Measurements from ENCODE around the gene DHX38.
"Not testable (repeated sequence)": the region's sequence is repeated elsewhere in the genome, so short reads cannot be mapped to it uniquely, and the experiment has no call there.

Gene DHX38

DNA sequence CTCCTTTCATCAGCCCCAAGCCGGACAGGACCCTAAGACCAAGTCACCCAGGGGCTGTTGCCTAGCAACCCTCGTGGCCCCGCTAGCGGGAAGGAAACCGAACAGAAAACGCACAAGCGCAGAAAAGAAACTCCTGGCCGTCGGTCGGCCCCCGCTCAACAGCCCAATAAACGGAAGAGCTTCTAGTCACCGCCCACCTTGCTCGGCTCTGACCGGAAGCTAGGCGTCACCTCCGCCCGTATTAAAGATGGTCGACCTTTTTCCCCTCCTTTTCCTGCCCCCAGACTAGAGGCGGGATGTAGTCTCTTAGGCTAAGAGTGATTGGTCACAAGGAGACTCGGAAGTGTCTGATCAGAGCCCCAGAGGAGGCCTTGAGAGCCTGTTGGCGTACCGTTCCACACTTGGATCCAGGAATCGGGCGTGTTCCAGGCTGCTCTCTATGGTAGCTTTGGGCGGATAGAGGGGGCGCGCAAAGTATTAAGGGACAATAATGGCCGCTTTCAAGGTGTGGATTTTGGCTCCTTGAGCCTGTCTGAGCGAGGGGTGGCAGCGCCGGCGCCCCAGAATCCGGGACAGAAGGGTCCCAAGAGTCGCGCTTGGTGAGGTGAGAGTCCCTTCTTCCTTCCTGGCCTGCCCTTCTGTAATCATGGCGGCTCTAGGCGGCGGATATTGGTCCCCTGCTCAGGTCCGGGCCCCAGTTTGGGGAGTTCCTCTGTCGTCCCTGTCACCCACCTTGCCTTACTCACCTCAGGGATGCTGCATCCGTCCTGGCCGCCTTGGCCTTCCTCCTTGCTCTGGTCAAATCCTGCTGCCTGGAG lies at the start of gene DHX38, which contains the start of gene TXNL4B:
DHX38 (plus strand) TSS at position 400 of the 818 bp plus-strand sequence. CDS start 2,311 bp downstream, outside the sequence.
TXNL4B (minus strand) TSS at position 173 of the 818 bp plus-strand sequence. CDS start 2,871 bp downstream, outside the sequence.
- DNase-seq: peak; percentile 100

DNA sequence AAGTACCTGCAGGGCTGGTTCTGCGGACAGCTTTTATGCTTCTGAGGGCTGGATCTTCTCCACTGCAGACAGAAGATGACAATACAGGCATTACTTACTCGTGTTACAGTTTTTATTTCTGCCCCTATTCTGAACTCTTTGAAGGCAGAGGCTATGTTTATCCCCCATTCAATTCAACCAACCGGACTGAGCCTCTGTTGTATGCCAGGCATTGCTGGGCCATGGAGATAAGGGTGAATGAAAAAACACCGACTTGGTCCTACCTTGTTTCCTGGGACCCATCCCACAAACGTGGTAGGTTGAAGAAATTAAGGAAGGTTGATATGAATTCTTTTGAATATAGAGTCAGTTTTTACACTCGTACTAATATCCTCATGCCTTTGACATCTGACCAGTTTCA lies 49.4 kb upstream of the DHX38 start:
- no peak for DNase-seq

DNA sequence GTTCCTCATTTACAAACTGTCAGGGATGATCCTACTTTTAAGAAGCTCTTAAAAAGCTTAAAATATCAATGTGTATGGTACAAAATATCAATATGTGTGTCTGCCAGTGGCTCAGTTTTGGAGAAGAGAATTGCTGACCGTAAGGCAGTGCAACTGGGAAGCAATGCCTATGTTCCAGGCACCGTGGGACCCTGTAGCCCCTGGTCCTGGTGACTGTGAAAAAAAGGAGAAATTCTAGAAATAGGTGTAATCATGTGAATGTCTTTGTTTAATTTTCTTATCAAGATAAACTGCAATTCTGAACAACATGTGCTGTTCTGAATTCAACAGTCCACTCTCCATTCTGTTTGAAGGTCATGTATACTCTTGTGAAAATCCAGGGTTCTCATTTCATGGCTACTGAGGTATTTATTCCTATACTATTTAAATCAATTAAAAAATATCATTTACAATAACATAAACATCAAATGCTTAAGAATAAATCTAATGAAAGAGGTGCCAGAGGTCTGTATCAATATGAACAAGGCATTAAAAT lies 48.8 kb upstream of the DHX38 start:
- no peak for DNase-seq

DNA sequence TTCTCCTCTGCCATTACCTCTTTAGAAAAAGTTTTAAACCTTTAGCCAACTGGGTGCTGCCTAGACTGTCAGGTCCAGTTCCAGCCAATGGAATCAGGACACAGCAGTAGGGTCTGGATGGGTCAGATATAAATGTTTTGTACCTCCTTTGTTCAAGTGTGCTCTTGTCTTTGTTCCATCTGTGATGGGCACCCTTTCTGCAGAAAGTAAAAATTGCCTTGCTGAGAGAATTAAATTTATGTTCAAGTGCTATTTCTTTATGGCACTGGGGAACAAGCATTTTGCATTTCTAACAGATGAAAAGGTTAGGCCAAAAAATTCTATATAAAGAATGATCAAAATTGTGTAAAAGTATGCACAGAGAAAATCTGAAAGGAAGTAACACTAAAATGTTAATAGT lies 44.5 kb upstream of the DHX38 start:
- DNase-seq: no peak

DNA sequence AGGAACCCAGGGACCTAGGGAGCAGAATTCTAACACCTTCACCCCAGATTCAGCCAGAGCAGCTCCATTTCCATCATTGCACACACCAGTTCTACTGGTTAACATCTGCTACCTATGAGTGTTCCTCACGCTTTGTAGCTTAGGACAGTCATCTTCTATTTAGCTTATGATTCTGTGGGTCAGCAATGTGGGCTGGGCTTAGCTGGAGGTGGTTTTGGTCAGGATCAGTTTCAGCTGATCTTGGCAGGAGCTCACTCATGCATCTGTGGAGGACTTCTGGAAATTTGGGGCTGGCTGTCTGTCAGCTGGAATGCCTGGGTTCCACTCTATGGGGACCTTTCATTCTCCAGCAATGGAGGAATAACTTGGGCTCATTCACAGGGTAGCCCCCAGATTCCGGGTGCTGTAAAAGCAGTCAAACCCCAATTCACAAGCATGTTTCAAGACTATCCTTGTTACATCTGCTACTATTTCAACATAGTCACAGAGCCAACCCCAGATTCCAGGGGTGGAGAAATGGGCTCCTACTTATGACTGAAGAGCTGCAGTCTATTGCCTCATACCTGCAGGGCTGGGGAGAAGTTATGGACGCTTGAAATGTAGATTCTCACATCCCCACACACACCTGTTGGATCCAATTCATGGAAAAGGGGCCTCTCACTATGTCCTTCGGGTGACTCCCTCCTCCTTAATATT lies 42.7 kb upstream of the DHX38 start:
- DNase-seq: no peak

DNA sequence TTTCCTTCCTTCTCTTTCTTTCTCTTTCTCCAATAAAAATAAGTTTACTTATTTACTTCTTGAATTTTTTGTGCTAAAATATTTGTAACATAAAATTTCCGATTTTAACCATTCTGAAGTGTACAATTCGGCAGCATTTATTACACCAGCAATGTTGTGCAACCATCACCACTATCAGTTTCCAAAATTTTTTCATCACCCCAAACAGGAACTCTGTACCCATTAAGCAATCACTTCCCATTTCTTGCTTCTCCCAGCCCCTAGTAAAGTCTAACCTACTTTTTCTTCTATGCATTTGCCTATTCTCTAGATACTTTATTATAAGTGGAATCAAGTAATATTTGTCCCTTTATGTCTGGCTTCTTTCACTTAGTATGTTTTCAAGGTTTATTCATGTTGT lies 41.8 kb upstream of the DHX38 start:
- DNase-seq: no peak

DNA sequence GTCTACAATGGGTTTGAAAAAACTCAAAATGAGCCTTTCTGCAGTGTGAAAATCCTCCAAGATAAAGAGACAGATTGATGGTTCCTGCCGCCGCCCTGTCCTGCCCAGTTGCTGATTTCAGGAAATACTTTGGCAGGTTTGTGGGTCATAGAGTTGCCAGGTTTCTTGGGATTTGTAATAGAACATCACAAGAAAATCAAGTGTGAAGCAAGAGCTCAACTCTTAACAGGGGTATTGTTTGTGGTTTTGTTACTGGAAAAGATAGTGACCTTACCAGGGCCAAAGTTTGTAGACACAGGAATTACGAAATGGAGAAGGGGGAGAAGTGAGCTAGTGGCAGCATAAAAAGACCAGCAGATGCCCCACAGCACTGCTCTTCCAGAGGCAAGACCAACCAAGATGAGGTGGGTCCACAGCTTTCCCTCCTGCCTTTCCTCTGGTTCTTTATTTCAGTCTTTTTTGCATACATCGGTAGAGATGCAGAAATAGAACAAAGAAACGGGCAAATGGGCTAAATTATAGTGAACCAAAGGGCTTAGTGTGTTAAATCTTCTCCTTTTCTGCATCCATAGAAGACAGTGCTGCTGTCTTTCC lies 39.3 kb upstream of the DHX38 start, which contains the start of gene HP:
HP (plus strand) TSS at position 252 of the 594 bp plus-strand sequence; CDS start at position 400, 148 bp downstream.
- not testable (repeated sequence) for DNase-seq

DNA sequence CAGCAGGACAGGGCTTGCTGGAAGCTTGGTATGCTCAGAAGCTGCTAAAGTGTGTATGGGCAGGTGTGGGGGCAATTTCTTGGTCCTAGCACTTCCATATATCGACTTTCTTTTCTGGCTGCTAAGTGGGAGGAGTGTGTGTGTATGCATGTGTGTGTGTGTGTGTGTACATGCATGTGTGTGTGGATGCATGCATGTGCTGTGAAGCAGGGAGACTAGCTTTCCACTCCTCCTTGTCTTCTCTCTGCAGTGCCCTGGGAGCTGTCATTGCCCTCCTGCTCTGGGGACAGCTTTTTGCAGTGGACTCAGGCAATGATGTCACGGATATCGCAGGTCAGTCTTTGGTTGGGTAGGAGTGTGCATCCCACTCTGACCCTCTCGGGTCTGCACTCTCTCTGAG lies 37.7 kb upstream of the DHX38 start:
- no peak for DNase-seq

DNA sequence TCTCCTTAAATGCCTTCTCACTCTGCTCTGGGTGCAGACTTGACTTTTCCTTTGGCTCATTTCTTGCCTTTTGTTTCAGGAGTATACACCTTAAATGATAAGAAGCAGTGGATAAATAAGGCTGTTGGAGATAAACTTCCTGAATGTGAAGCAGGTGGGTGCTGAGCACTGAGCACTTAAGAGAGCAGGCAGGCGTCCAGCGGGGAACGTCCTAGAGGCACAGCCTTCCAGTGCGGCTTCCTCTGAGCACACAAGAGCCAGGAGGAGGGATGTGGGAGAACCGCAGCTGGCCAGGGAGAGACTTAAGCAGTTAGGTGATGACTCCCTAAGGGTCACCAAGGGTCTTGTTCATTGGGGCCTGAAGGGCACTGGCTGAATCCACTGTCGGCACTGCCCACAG lies 36.3 kb upstream of the DHX38 start:
- not testable (repeated sequence) for DNase-seq

DNA sequence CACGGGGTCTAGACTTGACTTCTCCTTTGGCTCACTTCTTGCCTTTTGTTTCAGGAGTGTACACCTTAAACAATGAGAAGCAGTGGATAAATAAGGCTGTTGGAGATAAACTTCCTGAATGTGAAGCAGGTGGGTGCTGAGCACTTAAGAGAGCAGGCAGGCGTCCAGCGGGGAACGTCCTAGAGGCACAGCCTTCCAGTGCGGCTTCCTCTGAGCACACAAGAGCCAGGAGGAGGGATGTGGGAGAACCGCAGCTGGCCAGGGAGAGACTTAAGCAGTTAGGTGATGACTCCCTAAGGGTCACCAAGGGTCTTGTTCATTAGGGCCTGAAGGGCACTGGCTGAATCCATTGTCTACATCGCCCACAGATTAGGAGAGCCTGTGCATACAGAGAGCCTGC lies 34.6 kb upstream of the DHX38 start:
- DNase-seq: not testable (repeated sequence)

DNA sequence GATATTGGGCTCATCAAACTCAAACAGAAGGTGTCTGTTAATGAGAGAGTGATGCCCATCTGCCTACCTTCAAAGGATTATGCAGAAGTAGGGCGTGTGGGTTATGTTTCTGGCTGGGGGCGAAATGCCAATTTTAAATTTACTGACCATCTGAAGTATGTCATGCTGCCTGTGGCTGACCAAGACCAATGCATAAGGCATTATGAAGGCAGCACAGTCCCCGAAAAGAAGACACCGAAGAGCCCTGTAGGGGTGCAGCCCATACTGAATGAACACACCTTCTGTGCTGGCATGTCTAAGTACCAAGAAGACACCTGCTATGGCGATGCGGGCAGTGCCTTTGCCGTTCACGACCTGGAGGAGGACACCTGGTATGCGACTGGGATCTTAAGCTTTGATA lies 33.2 kb upstream of the DHX38 start:
- DNase-seq: peak in 1 of 2 experiments; percentile 45

DNA sequence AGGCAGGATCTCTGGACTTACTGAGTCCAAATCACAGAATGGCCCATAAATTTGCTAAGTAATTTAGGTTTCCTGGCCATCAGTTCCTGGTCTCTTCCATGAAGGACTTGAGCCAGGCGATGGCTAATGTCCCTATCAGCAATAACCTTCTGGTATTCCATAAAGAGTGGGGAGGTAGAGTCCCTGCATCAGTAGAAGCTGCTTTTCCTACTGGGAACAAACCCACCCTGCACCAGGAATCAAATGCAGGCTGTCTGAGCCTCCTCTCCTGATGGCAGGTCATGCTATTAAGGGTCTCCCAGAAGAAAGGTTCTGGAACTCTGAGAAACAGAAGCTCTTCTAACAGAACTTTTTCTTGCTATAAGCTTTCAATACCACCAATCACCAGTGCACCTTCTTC lies 32.1 kb upstream of the DHX38 start:
- DNase-seq: no peak

DNA sequence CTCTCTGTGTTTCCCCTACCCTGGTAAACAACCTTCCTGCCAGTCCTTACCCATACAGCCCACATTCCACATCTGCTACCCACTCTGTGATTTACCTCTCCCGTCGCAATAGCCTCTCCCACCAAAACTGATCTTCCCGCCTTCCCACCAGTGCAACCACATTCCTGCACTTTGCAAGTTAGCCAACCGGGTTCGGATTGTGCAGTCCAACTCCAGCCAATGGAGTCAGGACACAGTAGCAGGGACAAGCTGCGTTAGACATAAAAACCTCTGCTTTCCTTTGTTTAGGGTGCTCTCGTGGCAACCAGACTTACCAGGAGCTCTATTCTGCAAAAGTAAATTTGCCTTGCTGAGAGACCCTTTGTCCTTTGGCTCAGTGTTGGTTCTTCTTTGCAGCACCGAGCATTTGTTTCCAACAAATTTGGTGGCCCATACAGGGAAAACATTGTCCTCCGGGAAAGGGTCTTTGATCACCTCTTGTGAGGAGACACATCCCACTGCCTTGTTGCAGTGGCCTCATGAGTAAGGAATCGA lies 29.2 kb upstream of the DHX38 start:
- DNase-seq: no peak

DNA sequence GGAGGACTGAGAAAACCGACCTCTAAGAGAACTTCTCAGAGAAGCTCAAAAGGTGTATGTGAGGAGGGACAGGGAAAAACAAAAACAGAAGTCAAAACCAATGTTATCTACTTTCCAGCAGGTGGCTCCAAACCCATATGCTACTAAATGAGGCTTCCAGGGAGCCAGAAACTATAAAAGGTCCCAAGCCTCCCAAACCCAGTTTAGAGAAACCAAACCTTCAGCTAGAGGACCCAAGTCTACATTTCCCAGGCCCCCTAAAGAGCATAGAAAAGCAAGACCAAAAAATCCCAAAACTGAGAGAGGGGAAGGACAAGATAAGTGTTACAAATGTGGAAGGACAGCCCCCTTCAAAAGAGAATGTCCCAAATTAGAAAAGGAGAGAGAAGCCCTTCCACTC lies 26.9 kb upstream of the DHX38 start:
- peak; percentile 16 to 32 for DNase-seq

DNA sequence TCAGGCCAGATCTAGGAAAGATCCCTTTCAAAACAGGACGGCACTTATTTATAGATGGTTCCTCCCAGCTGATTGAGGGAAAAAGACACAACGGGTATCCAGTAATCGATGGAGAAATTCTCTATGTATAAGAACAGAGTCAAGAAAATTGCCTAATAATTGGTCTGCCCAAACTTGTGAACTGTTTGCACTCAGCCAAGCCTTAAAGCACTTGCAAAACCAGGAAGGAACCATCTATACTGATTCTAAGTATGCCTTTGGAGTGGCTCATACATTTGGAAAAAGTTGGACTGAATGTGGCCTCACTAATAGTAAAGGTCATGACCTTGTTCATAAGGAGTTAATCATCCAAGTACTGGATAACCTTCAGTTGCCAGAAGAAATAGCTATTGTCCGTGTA lies 24.7 kb upstream of the DHX38 start:
- DNase-seq: no peak

DNA sequence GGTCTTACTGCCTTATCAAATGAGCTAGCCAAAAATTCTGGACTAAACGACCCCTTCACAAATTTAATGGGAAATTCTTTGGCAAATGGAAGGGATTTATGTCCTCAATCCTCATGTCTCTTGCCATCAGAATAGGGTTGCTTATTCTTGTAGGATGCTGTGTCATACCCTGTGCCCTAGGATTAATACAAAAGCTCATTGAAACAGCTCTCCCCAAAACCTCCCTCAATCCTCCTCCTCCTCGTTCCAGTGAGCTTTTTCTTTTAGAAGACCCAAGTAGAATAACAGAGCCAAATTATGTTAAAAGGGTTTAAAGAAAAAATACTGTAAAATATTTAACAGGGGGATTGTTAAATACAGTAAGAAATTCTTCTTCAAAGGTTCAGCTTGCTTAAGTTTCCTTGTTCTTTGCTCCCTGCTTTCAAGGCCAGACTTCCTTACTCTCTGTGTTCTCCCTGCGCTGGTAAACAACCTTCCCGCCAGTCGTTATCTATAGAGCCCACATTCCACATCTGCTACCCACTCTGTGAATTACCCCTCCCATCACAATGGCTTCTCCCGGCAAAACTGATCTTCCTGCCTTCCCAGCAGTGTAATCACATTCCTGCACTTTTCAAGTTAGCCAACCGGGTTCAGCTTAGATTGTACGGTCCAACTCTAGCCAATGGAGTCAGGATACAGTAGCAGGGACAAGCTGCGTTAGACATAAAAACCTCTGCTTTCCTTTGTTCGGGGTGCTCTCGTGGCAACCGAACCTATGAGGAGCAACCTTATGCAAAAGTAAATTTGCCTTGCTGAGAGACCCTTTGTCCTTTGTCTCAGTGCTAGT lies 20.9 kb upstream of the DHX38 start:
- no peak for DNase-seq

DNA sequence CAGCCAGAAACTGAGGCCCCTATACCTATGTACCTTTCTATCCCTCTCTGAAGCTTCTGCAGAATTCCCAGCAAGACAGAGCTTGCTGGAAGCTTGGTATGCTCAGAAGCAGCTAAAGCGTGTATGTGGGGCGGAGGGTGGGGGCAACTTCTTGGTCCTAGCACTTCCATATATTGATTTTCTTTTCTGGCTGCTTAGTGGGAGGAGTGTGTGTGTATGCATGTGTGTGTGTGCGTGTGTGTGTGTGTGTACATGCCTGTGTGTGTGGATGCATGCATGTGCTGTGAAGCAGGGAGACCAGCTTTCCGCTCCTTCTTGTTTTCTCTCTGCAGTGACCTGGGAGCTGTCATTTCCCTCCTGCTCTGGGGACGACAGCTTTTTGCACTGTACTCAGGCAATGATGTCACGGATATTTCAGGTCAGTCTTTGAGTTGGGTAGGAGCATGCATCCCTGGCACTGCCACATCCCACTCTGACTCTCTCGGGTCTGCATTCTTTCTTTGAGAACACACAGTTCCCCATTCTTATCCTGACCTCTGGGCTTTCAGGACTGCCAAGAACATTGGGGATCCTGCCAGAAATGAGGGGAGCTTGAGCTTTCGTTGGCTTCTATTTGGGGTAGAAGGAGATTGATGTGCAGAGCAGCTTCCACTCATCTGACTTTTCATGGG lies 20.0 kb upstream of the DHX38 start:
- no peak for DNase-seq

DNA sequence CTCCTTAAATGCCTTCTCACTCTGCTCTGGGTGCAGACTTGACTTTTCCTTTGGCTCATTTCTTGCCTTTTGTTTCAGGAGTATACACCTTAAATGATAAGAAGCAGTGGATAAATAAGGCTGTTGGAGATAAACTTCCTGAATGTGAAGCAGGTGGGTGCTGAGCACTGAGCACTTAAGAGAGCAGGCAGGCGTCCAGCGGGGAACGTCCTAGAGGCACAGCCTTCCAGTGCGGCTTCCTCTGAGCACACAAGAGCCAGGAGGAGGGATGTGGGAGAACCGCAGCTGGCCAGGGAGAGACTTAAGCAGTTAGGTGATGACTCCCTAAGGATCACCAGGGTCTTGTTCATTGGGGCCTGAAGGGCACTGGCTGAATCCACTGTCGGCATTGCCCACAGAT lies 18.6 kb upstream of the DHX38 start:
- DNase-seq: not testable (repeated sequence)

DNA sequence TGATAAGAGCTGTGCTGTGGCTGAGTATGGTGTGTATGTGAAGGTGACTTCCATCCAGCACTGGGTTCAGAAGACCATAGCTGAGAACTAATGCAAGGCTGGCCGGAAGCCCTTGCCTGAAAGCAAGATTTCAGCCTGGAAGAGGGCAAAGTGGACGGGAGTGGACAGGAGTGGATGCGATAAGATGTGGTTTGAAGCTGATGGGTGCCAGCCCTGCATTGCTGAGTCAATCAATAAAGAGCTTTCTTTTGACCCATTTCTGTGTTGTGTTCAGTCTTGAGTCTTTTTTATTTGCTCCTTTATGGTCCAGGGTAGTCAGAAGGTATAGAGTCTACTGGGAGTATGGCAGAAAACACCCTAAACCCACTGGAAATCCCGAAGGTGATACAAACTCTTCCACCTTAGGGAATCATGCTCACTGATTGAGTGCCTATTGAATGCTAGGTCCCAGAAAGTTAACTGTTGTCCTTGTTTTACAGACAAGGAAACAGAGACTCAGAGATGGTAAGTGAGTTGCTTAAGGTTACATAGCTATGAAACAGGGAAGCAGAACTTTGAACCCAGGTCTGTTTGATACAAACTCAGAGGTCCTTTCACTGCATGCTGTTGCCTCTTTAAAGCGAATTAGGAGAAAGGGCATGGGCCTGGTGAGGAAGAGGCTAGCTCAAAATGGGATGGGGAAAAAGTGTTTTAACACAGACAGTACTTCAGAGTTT lies 16.5 kb upstream of the DHX38 start:
- not testable (repeated sequence) for DNase-seq

DNA sequence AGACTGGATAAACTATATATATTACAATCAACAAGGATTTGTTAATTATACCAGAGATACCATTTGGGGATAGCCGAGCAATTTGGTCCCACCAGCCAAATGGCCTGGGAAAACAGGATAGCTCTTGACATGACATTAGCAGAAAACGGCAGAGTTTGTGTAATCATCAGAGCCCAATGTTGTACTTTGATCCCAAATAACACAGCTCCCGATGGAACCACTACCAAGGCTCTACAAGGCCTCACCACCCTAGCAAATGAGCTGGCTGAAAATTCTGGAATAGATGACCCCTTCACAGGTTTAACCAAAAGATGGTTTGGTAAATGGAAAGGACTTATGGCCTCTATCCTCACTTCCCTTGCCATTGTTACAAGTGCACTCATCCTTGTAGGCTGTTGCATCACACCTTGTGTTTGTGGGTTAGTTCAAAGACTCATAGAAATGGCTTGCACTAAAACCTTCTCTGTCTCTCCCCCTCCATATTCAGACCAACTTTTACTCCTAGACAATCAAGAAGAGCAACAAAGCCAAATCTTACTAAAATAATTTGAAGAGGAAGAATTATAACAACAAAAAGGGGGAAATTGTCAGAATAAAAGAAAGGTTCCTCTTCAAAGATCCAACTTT lies 9.8 kb upstream of the DHX38 start:
- DNase-seq: no peak

All from NCI-H524 (cell line).